D721Med (cell line): ENCODE data around the gene FYB1.
"Not testable (repeated sequence)": the region's sequence is repeated elsewhere in the genome, so short reads cannot be mapped to it uniquely, and the experiment has no call there.

Experiments
- DNase-seq: peaks from one replicate; pipeline ENCODE4 v3.0.0; 2011; ENCODE audit warnings: low spot score; ENCODE audit not compliant: insufficient read length
- FAIRE-seq: peaks from 2 replicates; lab custom pipeline; 2011; peaks lifted over from hg19 to GRCh38; lab: Jason Lieb, UNC
- TF ChIP-seq, protein P1 (sequence below): IDR thresholded peaks from 2 replicates; pipeline ENCODE4 v1.5.1; 2012; ENCODE audit warnings: mild to moderate bottlenecking, control low read depth; ENCODE audit not compliant: insufficient read depth; ENCODE audit errors: missing control alignments

Gene FYB1

GRCh38 chr5:39186722-39187539 lies 32.4 kb downstream of the FYB1 start:
- FAIRE-seq (no peak), DNase-seq (no peak)
- TF ChIP-seq, protein P1, sequence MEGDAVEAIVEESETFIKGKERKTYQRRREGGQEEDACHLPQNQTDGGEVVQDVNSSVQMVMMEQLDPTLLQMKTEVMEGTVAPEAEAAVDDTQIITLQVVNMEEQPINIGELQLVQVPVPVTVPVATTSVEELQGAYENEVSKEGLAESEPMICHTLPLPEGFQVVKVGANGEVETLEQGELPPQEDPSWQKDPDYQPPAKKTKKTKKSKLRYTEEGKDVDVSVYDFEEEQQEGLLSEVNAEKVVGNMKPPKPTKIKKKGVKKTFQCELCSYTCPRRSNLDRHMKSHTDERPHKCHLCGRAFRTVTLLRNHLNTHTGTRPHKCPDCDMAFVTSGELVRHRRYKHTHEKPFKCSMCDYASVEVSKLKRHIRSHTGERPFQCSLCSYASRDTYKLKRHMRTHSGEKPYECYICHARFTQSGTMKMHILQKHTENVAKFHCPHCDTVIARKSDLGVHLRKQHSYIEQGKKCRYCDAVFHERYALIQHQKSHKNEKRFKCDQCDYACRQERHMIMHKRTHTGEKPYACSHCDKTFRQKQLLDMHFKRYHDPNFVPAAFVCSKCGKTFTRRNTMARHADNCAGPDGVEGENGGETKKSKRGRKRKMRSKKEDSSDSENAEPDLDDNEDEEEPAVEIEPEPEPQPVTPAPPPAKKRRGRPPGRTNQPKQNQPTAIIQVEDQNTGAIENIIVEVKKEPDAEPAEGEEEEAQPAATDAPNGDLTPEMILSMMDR, result no peak

DNA sequence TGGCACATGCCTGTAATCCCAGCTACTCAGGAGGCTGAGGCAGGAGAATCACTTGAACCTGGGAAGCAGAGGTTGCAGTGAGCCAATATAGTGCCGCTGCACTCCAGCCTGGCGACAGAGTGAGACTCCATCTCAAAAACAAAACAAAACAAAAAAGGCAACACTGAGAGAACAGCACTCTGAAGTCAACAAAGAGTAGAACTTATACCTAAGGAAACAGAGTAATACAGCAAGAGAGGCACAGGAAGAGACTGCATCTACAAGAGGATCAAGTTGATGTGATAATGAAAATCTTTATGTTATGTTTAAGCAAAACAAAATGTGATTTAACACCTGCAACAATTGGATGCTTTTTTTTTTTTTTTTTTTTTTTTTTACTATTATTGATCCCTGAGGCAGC lies 33.1 kb downstream of the FYB1 start:
- no peak for FAIRE-seq
- TF ChIP-seq, protein P1, result no peak
- DNase-seq, result no peak

GRCh38 chr5:39185761-39186160 lies 33.6 kb downstream of the FYB1 start:
- FAIRE-seq, result no peak
- DNase-seq, result no peak
- TF ChIP-seq, protein P1, result no peak

DNA sequence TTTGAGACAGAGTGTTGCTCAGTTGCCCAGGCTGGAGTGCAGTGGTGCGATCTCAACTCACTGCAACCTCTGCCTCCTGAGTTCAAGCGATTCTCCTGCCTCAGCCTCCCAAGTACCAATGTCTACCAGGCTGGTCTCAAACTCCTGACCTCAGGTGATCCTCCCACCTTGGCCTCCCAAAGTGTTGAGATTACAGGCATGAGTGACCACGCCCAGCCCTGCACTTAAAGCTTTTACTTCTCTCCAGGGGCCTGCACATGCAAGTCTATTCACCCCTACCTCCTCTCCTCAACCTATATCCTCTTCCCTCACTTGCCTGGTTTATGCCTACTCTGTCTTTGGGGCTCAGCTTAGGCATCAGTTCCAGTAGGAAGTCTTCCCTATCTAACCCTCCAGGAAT lies 39.8 kb downstream of the FYB1 start:
- FAIRE-seq, DNase-seq: not testable (repeated sequence)

GRCh38 chr5:39178861-39179260 lies 40.5 kb downstream of the FYB1 start:
- FAIRE-seq, result no peak
- TF ChIP-seq, protein P1, result no peak
- no peak for DNase-seq

DNA sequence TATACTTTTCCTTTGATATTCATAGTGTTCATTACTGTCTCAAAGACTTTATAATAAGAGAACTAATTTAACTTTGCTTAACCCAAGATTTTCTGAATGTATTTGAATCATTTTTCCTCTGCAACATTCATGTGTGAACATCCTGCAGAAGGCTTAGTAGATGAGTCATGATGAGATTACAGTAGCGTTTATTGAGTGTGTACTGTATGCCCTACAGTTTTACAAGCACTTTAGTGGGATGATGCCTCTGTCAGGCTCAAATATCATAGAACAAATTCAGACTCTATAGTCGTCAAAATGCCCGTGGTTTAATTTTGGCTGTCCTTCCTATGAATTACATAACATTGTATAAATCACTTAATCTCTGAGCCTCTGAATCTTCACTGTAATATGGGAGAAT lies 41.2 kb downstream of the FYB1 start:
- DNase-seq, result no peak
- FAIRE-seq, result no peak
- TF ChIP-seq, protein P1, result no peak

- FAIRE-seq (no peak), DNase-seq (no peak)
- TF ChIP-seq, protein P1, result no peak
Observed at GRCh38 chr5:39177631-39177964, 41.8 kb downstream of the FYB1 start.
